Measurements from ENCODE around the gene DPY19L2.
"Not testable (repeated sequence)": the region's sequence is repeated elsewhere in the genome, so short reads cannot be mapped to it uniquely, and the experiment has no call there.

DPY19L2 gene

GRCh38 chr12:63668028-63668799, at the start of gene DPY19L2:
TSS of gene DPY19L2 (minus strand) at chr12:63668493. CDS start at chr12:63668393, 100 bp downstream.
- peak; percentile 15 for DNase-seq

- not testable (repeated sequence) for DNase-seq
Observed at GRCh38 chr12:63716891-63717290, 48.6 kb upstream of the DPY19L2 start.

- DNase-seq = not testable (repeated sequence)
Observed at GRCh38 chr12:63715107-63715625, 46.9 kb upstream of the DPY19L2 start.

- not testable (repeated sequence) for DNase-seq
Observed at GRCh38 chr12:63714409-63714808, 46.1 kb upstream of the DPY19L2 start.

GRCh38 chr12:63713681-63714075, 45.4 kb upstream of the DPY19L2 start:
- not testable (repeated sequence) for DNase-seq

GRCh38 chr12:63712979-63713680, 44.8 kb upstream of the DPY19L2 start:
- DNase-seq = not testable (repeated sequence)

DNA sequence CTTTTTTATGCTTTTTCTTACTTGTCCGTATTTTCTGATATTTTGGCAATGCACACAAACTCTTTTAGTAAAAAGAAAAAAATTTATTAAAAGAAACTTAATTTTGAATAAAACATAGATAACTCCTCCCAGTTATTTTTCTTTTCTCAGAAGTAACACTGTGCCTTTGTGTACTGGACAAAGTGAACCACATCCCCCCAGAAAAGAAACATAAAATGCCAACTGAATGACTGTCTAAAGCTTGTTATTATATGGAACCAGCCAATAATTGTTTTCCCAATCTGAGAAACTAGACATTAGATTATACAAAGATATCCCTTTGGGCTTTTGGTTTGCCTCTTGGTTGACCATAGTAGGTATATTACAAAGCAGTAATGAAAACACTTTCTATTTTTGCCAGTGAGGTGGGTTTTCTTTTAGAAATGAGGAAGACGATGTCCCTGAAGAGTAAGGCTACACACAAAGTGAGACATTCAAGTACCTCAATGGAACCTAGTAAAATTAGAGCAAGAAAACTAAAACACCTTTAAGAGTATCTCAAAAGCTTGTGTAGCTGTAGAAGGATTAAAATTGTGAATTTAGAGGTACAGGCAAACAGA, 44.2 kb upstream of the DPY19L2 start:
- DNase-seq = not testable (repeated sequence)

DNA sequence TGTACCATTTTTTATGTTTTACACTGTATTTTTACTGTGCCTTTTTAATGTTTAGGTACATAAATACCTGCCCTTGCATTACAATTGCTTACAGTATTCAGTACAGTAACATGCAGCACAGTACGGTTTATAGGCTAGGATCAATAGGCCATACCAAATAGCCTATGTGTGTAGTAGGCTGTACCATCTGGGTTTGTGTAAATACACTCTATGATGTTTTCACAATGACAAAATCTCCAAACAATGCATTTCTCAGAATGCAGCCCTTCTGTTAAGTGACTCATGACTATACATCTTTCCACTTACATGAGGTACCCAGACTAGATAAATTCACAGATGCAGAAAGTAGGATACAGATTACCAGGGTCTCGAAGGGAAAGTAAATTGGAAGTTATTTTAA, 43.0 kb upstream of the DPY19L2 start:
- not testable (repeated sequence) for DNase-seq

GRCh38 chr12:63706336-63706735, 38.0 kb upstream of the DPY19L2 start:
- no peak for DNase-seq

- DNase-seq = not testable (repeated sequence)
Observed at GRCh38 chr12:63699678-63700382, 31.5 kb upstream of the DPY19L2 start.

- not testable (repeated sequence) for DNase-seq
Observed at GRCh38 chr12:63699011-63699410, 30.7 kb upstream of the DPY19L2 start.

- DNase-seq = not testable (repeated sequence)
Observed at GRCh38 chr12:63690837-63691236, 22.5 kb upstream of the DPY19L2 start.

- DNase-seq = not testable (repeated sequence)
Observed at GRCh38 chr12:63689141-63689540, 20.8 kb upstream of the DPY19L2 start.

GRCh38 chr12:63686623-63687022, 18.3 kb upstream of the DPY19L2 start:
- not testable (repeated sequence) for DNase-seq

- not testable (repeated sequence) for DNase-seq
Observed at GRCh38 chr12:63685789-63686188, 17.5 kb upstream of the DPY19L2 start.

DNA sequence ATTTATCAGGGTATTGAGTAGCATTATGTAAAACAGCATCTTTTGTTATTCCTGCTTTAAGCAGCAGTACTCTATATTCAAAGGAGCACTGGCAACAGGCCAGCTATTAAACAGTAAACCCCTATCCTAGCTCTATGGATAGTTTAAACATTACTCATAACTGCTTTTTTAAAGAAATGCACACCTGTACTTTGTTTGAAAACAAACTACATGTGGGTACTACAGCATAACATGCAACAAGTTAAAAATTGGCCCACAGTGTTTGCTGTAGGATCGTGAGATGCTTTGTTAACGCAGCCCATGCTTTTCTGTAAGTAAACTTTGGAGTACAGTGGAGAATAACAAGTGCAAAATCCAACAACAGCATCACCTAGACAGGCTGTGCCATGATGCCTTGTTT, 14.3 kb upstream of the DPY19L2 start:
- DNase-seq = not testable (repeated sequence)

DNA sequence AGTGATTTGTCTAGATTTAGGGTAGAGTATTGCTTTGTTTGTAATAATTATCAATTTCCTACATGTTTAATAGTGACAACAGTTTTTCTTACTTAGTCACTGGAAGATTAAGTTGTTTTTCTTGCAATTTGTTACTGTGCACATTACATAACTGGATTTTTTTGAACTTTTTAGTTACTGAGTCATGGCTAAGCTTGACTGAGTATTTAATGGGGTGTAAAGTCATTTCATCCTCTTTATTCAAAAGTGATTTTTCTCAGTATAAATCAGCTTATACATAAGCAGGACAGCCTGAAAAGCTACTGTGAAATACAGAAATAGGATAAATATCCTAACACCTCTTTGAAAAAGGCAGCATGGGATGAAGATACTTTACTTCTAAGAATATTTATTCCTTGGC, 12.5 kb upstream of the DPY19L2 start:
- DNase-seq = not testable (repeated sequence)

DNA sequence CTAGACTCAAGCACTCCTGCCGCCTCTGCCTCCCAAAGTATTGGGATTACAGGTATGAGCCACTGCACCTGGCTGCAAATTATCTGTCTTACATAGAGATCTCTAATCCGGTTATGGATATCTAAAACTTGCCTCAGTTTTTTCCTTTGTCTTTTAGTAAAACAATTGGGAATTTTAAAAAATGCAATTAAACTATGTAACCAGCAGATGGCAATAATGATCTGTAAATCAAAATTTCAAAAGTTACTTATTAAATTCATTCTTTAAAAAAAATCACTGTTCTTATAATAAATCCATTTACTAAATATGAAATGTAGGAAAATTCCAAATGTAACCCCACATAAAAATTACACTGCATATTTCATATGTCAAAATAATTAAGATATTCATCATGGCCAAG, 4.3 kb upstream of the DPY19L2 start:
- DNase-seq = not testable (repeated sequence)

DNA sequence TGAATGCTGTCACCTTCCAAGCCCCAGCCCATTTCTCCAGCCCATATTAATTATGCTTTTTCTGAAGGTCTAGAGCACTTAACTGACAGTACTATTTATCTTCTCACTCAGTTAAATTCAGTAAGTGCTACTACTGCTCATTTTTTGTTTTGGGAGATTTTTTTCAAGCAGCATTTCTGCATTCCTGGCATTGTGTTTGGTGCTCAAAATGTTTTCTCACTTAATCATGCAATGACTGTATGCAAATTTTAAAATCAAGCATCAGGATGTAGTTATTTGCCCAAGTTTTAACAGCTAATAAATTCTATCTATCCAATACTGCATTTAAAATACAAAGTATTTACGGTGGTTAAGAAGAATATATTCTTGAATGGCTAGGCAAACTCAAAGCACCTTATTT, 1.6 kb upstream of the DPY19L2 start:
- DNase-seq = not testable (repeated sequence)

GRCh38 chr12:63669427-63669826, 1.1 kb upstream of the DPY19L2 start:
- DNase-seq = not testable (repeated sequence)

- not testable (repeated sequence) for DNase-seq
Observed at GRCh38 chr12:63668800-63669365, 590 bp upstream of the DPY19L2 start.

GRCh38 chr12:63663005-63663404, 5.3 kb downstream of the DPY19L2 start:
- DNase-seq = not testable (repeated sequence)

Measured in activated CD4-positive, alpha-beta T cell treated with anti-CD3 and anti-CD28 coated beads, Interleukin-2, amount 50 U/mL, for 1 hour (primary cell).